ENCODE data around the gene PDZRN3. TPM values are rescaled to one million over a fixed set of nuclear protein-coding genes. Genes with fewer than 3 reads are reported as not detected.

The PDZRN3 gene
- total and polyA plus RNA-seq, 2 of the 13 experiments (the other 11 are each of a cell fraction or from before 2014, with no cell fraction given) = not detected

DNA sequence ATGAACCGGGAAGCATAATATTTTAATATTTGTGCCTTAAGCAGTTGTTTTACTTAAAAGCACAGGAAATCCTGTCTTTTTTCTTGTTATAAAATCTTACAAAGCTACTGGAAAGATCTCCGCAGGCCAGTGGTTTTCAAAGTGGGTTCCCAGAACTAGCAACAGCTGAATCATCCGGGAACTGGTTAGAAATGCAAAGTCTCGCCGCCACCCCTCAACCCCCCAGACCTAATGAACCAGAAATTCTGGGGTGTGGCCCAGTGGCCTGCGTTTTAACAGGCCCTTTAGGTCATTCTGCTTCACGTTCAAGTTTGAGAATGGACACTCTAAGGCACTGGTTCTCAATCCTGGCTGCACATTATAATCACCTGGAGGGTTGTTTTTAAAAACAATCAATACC lies 74.7 kb downstream of the PDZRN3 start:
- no peak for DNase-seq (ENCODE audit: low spot score)
- no peak for ATAC-seq
- no peaks in the 10 kb centered on the region for H3K36me3 ChIP-seq (replicated peaks in 1 of 2; ENCODE audit: control insufficient read depth in 1 of 2, insufficient read depth in 2 of 2, low read length in 2 of 2)
- H2AFZ ChIP-seq (ENCODE audit: low read length) = no peak overlapping the region
- no peaks in the 10 kb centered on the region; a peak in 1 of 5 replicates for H3K27me3 ChIP-seq (ENCODE audit: control insufficient read depth in 1 of 2, insufficient read depth in 2 of 2, low read length in 2 of 2)
- BruUV-seq (replicated peaks) = no TSS peak
- no peak for FAIRE-seq
- TF ChIP-seq ZC3H4 (CRISPR knock-in tag; IDR thresholded peaks at IDR 0.05; ENCODE audit: borderline replicate concordance) (no peak), ZSCAN12 (CRISPR knock-in tag; IDR thresholded peaks at IDR 0.05) (no peak)
- no peaks in the 10 kb centered on the region for H3K9me3 ChIP-seq (ENCODE audit: low read length)
- H4K20me1 ChIP-seq (ENCODE audit: insufficient read depth, low read length) = no peaks in the 10 kb centered on the region
- H3K9ac ChIP-seq (ENCODE audit: insufficient read depth, low read depth, low read length) = no peak overlapping the region
- intact Hi-C loops (cut with micrococcal nuclease; ENCODE audit: unreplicated experiment) = no loop called here
- WGBS (ENCODE audit: low lambda C conversion rate) = 46% methylated on average over 6 of the region's 7 CpGs
- H3K4me1 ChIP-seq (ENCODE audit: insufficient read depth, low read length) = no peaks in the 10 kb centered on the region
- no peak overlapping the region for H3K27ac ChIP-seq (ENCODE audit: extremely low read length, insufficient read depth, low read length)
- ChIA-PET CTCF (ENCODE audit: low intra/inter-chr PET ratio, low total read pairs) (no interaction called here), POLR2A (no interaction called here)
- H3K79me2 ChIP-seq (ENCODE audit: insufficient read depth, low read length) = no peaks in the 10 kb centered on the region
- in situ Hi-C loops (cut with HindIII; ENCODE audit: extremely low pct_ligation_motif_present, low pct_unique_long_range_greater_than_20kb) = no loop called here
- H3K4me2 ChIP-seq (ENCODE audit: low read depth, low read length) = no peak overlapping the region
- no peak overlapping the region for H3K4me3 ChIP-seq (replicated peaks in 1 of 3; ENCODE audit: insufficient read depth in 1 of 3, low read depth in 2 of 3, low read length in 3 of 3)

DNA sequence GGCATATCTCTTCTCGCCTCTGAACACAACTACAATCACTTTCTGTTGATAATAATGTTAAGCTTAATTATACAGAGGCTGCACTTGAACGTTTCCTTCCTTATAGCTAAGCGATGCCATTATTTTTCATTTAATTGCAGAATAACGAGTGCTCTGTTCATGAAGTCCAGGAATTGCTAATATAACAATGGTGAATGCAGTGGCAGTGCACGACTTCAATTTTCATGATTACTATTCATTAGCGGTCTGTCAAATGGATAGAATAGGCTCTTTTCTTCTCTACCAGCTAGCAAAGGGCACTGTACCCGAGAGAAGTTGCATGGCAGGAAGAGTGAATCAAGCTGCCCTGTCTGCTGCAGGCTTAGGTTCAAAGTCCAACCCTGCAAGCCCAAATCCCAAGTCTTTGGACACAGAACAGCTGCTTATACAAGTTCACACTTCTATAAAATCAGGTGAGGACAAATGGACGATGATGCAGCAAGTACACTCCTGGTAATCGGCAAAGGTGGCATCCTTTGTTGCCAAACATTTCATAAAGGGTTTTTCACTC lies 75.6 kb downstream of the PDZRN3 start:
- ATAC-seq (no peak), DNase-seq (ENCODE audit: low spot score) (no peak), FAIRE-seq (no peak)
- 45% methylated on average over 9 of the region's 9 CpGs for WGBS (ENCODE audit: low lambda C conversion rate)
- in situ Hi-C loops (cut with HindIII; ENCODE audit: extremely low pct_ligation_motif_present, low pct_unique_long_range_greater_than_20kb) (no loop called here), intact Hi-C loops (cut with micrococcal nuclease; ENCODE audit: unreplicated experiment) (no loop called here)
- Histone ChIP-seq H3K4me1 (ENCODE audit: insufficient read depth, low read length) (no peaks in the 10 kb centered on the region), H3K27me3 (ENCODE audit: control insufficient read depth in 1 of 2, insufficient read depth in 2 of 2, low read length in 2 of 2) (no peaks in the 10 kb centered on the region; a peak in 1 of 5 replicates), H2AFZ (ENCODE audit: low read length) (no peak overlapping the region), H3K4me2 (ENCODE audit: low read depth, low read length) (no peak overlapping the region), H3K4me3 (replicated peaks in 1 of 3; ENCODE audit: insufficient read depth in 1 of 3, low read depth in 2 of 3, low read length in 3 of 3) (no peak overlapping the region), H3K9ac (ENCODE audit: insufficient read depth, low read depth, low read length) (no peak overlapping the region), H3K27ac (ENCODE audit: extremely low read length, insufficient read depth, low read length) (no peak overlapping the region), H3K9me3 (ENCODE audit: low read length) (no peaks in the 10 kb centered on the region), H4K20me1 (ENCODE audit: insufficient read depth, low read length) (no peaks in the 10 kb centered on the region), H3K79me2 (ENCODE audit: insufficient read depth, low read length) (no peaks in the 10 kb centered on the region), H3K36me3 (replicated peaks in 1 of 2; ENCODE audit: control insufficient read depth in 1 of 2, insufficient read depth in 2 of 2, low read length in 2 of 2) (no peaks in the 10 kb centered on the region)
- ChIA-PET CTCF (ENCODE audit: low intra/inter-chr PET ratio, low total read pairs) (no interaction called here), POLR2A (no interaction called here)
- BruUV-seq (replicated peaks) = no TSS peak
- 0 out of 2 replicates have a peak, but pooled peaks have one; percentile 14 for TF ChIP-seq HNF4A (CRISPR knock-in tag; IDR thresholded peaks at IDR 0.05)
- TF ChIP-seq, protein P1, sequence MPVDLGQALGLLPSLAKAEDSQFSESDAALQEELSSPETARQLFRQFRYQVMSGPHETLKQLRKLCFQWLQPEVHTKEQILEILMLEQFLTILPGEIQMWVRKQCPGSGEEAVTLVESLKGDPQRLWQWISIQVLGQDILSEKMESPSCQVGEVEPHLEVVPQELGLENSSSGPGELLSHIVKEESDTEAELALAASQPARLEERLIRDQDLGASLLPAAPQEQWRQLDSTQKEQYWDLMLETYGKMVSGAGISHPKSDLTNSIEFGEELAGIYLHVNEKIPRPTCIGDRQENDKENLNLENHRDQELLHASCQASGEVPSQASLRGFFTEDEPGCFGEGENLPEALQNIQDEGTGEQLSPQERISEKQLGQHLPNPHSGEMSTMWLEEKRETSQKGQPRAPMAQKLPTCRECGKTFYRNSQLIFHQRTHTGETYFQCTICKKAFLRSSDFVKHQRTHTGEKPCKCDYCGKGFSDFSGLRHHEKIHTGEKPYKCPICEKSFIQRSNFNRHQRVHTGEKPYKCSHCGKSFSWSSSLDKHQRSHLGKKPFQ (CRISPR knock-in tag; IDR thresholded peaks at IDR 0.05; ENCODE audit: insufficient replicate concordance) = no peak

Measured in HepG2 (cell line).